Endodermal cell (in vitro differentiated cells): ENCODE results near the gene IFNK. TPM values are rescaled to one million over a fixed set of nuclear protein-coding genes. Genes with fewer than 3 reads are reported as not detected.

Source experiments
- DNase-seq: peaks from one replicate; pipeline ENCODE4 v3.0.0-alpha.2; 2017
- H3K27ac ChIP-seq: 2 replicates; pipeline ENCODE4 v1.5.1; 2013; ENCODE audit warnings: mild to moderate bottlenecking, low read depth, low read length, moderate library complexity
- H3K27me3 ChIP-seq: 2 replicates; pipeline ENCODE4 v1.6.1; 2013; ENCODE audit warnings: mild to moderate bottlenecking, low read length, moderate library complexity; ENCODE audit not compliant: insufficient read depth, control insufficient read depth, poor library complexity, severe bottlenecking
- H3K36me3 ChIP-seq: 2 replicates; pipeline ENCODE4 v1.7.0; 2013; ENCODE audit warnings: mild to moderate bottlenecking, low read length, moderate library complexity; ENCODE audit not compliant: control insufficient read depth, insufficient read depth
- H3K4me1 ChIP-seq: one replicate; pipeline ENCODE4 v1.7.0; 2013; ENCODE audit warnings: low read length; ENCODE audit not compliant: control insufficient read depth, insufficient read depth
- H3K4me3 ChIP-seq: 2 replicates; pipeline ENCODE4 v1.5.1; 2013; ENCODE audit warnings: mild to moderate bottlenecking, low read length, moderate library complexity
- H3K9ac ChIP-seq: 2 replicates; pipeline ENCODE4 v1.6.1; 2013; ENCODE audit warnings: mild to moderate bottlenecking, low read length, moderate library complexity; ENCODE audit not compliant: poor library complexity, severe bottlenecking; ENCODE audit errors: extremely low read depth
- H3K9me3 ChIP-seq: 2 replicates; pipeline ENCODE4 v1.6.1; 2013; ENCODE audit warnings: mild to moderate bottlenecking, low read length, moderate library complexity; ENCODE audit not compliant: control insufficient read depth
- H3K27ac Mint-ChIP-seq: 2 replicates; pipeline ENCODE4 v1.8.0; 2020; ENCODE audit warnings: mixed read lengths
- H3K27me3 Mint-ChIP-seq: 2 replicates; pipeline ENCODE4 v1.8.0; 2021; ENCODE audit warnings: mild to moderate bottlenecking, mixed read lengths; ENCODE audit not compliant: insufficient read depth
- H3K36me3 Mint-ChIP-seq: 2 replicates; pipeline ENCODE4 v1.8.0; 2020; ENCODE audit warnings: low read depth, mixed read lengths
- H3K4me1 Mint-ChIP-seq: 2 replicates; pipeline ENCODE4 v1.8.0; 2020; ENCODE audit warnings: mixed read lengths
- H3K4me3 Mint-ChIP-seq: 2 replicates; pipeline ENCODE4 v1.8.0; 2020; ENCODE audit warnings: mild to moderate bottlenecking, moderate library complexity, mixed read lengths
- H3K9me3 Mint-ChIP-seq: 2 replicates; pipeline ENCODE4 v1.8.0; 2020; ENCODE audit warnings: mild to moderate bottlenecking, mixed read lengths
- CTCF ChIP-seq: fragments of 200-600 bp; sonication (generic); conservative IDR thresholded peaks from 2 replicates; pipeline ENCODE4 v1.5.0; 2021; ENCODE audit warnings: antibody characterized with exemption, mild to moderate bottlenecking
- WGBS, 2 experiments: methylation state at CpG; one replicate each; pipeline versions ENCODE4 v1.1.5 to v1.1.7; 2013; ENCODE audit warnings: missing lambda C conversion rate in 2 of 2, mixed read lengths in 1 of 2; ENCODE audit not compliant: insufficient coverage in 1 of 2, insufficient read length in 1 of 2; 5-methylcytosine and 5-hydroxymethylcytosine counted together
- total RNA-seq, 2 donors: library from RNA; stranded (reverse); fragmentation: NEBNext Ultra II Directional in 1 of 2; extraction: Animal tissue kit (Norgen Biotek cat#: 25700) in 1 of 2; gene quantifications; 2 replicates in 1 of 2; 3 replicates in 1 of 2; pipeline ENCODE4 v1.2.1, GENCODE V29; 2021

Gene IFNK
- total RNA-seq, 2 donors from 2014 or later: not detected

- Mint-ChIP-seq H3K27me3 (peaks cover 5% of the 10 kb centered on the region), H3K9me3 (no peaks in the 10 kb centered on the region), H3K4me3 (no peak overlapping the region), H3K36me3 (no peaks in the 10 kb centered on the region), H3K4me1 (peaks cover 2% of the 10 kb centered on the region), H3K27ac (no peak overlapping the region)
- H3K9me3 ChIP-seq: no peaks in the 10 kb centered on the region
- no peaks in the 10 kb centered on the region for H3K4me1 ChIP-seq
- no peak overlapping the region for H3K4me3 ChIP-seq
- 91 to 100% methylated on average over 1 to 3 of the region's 3 CpGs for WGBS, 2 experiments
- H3K27me3 ChIP-seq: peaks cover 5% of the 10 kb centered on the region
- no peaks in the 10 kb centered on the region for H3K36me3 ChIP-seq
- no peak for TF ChIP-seq CTCF
- H3K27ac ChIP-seq: no peak overlapping the region
- H3K9ac ChIP-seq: no peak overlapping the region
- DNase-seq: no peak
Observed at GRCh38 chr9:27534658-27535209, 10.6 kb downstream of the IFNK start.

GRCh38 chr9:27535701-27536118, 11.6 kb downstream of the IFNK start:
- Histone ChIP-seq H3K36me3 (no peaks in the 10 kb centered on the region), H3K9me3 (no peaks in the 10 kb centered on the region), H3K27ac (no peak overlapping the region), H3K4me1 (no peaks in the 10 kb centered on the region), H3K9ac (no peak overlapping the region), H3K27me3 (peaks cover 2% of the 10 kb centered on the region), H3K4me3 (no peak overlapping the region)
- no peaks in the 10 kb centered on the region for H3K36me3 Mint-ChIP-seq
- H3K9me3 Mint-ChIP-seq: no peaks in the 10 kb centered on the region
- H3K27ac Mint-ChIP-seq: no peak overlapping the region
- 38 to 39% methylated on average over 3 of the region's 3 CpGs for WGBS, 2 experiments
- H3K27me3 Mint-ChIP-seq: peaks cover 3% of the 10 kb centered on the region
- H3K4me3 Mint-ChIP-seq: no peak overlapping the region
- DNase-seq: peak; percentile 87
- H3K4me1 Mint-ChIP-seq: no peaks in the 10 kb centered on the region
- peak; percentile 79 for TF ChIP-seq CTCF

- Mint-ChIP-seq H3K4me3 (no peak overlapping the region), H3K36me3 (peaks cover 2% of the 10 kb centered on the region), H3K4me1 (no peaks in the 10 kb centered on the region), H3K9me3 (no peaks in the 10 kb centered on the region), H3K27me3 (no peaks in the 10 kb centered on the region), H3K27ac (no peak overlapping the region)
- H3K27ac ChIP-seq: no peak overlapping the region
- no peaks in the 10 kb centered on the region for H3K4me1 ChIP-seq
- TF ChIP-seq CTCF: no peak
- H3K36me3 ChIP-seq: no peaks in the 10 kb centered on the region
- no peak for DNase-seq
- H3K27me3 ChIP-seq: no peaks in the 10 kb centered on the region
- no peak overlapping the region for H3K4me3 ChIP-seq
- WGBS, 2 experiments: 82 to 86% methylated on average over 3 of the region's 3 CpGs
- H3K9me3 ChIP-seq: no peaks in the 10 kb centered on the region
- no peak overlapping the region for H3K9ac ChIP-seq
Observed at GRCh38 chr9:27536168-27536567, 12.1 kb downstream of the IFNK start.
